NK-92 treated with Interleukin-12 subunit alpha and Interleukin-12 subunit beta, amount 100 ng/mL, for 24 hours (cell line): Measurements from ENCODE around the gene LPP.
"Not testable (repeated sequence)": the region's sequence is repeated elsewhere in the genome, so short reads cannot be mapped to it uniquely, and the experiment has no call there.

ENCODE experiments used
- DNase-seq: peaks from one replicate; lab custom pipeline; 2025; lab: John Stamatoyannopoulos, UW

Gene LPP

DNA sequence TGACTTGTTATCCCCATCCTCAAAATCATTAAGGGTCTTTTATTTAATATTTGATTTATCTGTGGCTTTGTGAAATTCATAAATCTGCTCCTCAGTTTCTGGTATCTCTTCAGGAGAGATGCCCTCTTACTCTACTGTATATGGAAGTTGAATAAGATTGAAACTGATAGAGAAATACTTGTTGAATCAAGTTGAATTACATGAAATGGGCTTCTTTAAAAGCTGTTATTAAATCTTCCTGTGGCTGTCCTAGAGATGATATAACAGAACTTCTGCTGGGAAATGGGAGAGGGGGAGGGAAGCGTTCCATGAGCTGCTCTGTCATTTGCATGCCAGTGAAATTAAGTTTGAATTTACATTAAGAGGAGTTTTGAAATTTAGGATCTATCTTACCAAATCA, 523.4 kb downstream of the LPP start:
- DNase-seq, result no peak

DNA sequence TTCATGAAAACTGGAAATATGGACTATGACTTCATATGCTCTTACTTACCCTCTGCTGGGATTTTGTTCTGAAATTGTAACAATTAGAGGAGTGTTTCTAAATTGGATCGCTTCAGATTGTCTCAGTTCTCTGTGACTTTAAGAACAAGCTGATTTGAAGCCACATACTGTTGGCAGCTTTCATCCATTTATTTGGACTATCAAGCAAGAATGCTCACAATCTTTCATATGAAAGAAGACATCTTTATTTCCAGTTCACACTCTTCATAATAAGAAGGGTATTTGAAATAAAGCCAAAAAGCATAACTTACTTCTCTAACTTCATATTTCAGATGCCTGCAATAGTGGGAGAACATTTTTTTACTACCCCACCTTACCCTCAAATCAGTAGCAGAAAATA, 526.2 kb downstream of the LPP start:
- no peak for DNase-seq

DNA sequence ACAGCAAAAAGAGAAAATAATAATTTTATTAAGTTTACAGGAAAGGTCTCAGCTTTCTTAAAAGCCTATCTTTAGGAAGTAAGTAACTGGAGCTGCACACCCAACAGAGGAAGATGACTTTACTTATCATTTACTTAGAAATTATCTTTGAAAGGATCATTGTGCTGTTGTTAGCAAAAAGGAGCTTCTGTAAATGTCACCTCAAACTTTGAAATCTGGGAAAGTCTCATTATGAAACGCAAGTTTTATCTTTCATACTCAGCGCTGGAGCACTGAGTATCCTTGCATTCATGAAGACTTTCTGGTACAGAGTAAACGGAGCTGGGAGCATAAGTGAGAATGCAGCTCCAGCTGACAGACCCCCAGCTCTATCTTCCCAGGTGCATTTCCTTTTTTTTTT, 526.6 kb downstream of the LPP start:
- DNase-seq, result no peak

DNA sequence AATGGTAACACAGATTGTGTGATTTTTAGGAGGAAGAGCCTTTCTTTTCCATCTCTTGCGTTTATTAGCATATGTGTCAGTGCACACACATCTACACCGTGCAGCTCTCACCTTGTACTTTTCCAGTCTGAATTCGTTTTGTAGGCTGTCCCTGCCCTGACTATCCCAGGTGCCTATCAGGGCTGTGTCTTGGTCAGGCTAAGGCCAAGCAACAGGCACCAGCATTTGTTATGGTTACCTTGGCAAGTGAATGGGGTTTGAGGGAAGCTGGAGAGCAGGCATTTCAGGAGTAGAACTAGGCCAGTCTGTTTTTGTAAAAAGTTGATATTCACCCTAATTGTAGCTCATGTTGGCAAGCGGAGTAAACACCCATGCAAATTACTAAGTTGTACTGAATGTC, 528.4 kb downstream of the LPP start:
- DNase-seq, result no peak

DNA sequence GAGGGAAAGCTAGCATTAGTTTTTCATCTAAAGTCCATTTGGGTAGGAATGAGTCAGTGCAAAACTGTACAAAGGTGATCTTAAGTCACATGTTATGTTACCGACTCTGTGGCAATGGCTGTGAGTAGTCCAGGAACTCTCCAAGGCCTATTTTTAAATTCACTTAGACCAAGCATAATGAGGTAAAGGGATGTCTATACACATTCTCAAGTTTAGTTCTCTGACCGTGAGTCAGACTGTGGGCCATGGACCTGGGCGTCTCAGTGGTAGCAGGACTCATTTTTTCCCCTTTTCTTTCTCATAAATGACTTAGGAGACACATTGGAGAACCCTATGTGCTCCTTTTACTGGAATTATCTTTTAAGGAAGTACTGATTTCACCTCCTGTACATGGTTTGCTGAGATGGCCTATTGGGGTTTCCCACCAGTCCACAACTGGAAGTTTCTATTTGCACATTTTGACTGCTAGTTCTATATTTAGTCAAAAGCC, 529.1 kb downstream of the LPP start:
- no peak for DNase-seq

DNA sequence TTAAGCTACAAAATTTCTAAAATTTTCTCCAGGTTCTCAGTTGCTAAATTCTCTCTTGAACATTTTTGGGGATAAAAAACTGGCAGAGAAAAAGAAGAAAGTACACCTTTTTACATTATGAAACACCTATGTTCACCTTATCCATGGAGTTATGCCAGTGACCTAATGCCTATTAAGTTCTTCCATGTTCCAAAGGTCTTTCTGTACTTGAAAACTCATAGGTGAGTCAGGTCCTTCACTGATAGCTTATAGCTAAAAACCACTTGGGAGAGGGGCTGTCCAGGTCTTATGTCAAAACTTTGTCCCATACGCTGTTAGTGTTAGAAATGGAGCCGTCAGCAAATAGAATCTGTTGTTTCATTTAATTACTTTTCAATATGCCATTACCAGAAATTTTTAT, 530.3 kb downstream of the LPP start:
- no peak for DNase-seq

DNA sequence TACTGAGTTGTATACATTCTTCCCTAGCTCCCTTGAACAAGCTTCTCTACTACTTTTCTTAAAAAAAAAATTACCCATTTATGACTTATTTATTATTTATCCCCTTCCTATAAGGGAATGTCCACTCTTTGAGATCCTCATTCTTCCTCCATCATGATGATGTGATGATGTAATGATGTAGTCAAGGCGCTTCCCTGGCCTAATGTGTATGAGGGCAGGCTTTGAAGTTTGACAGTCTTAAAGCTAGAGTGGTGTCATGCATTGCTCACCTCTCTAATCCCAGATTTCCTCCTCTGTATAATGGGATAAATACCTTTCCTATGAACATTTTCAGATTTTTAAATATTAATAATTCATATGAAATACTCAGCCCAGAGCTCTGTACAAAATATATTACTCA, 531.8 kb downstream of the LPP start:
- no peak for DNase-seq

DNA sequence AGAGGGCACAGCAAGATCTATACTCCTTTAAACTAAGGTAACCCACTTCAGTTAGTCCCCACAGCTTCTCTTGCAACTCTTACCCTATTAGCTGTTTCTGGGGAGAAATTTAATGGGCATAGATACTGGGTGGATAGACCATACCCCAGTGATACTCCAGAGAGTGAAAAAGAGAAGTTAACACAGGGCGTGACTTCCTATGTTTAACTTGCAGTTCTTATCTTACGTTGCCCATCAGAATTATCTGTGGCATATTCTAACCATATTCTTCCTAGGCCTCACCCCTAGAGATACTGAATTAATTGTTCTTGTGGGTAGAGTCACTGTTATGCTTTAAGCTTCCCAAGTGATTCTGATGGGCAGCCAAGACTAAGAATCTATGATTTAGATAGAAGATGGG, 532.4 kb downstream of the LPP start:
- no peak for DNase-seq

DNA sequence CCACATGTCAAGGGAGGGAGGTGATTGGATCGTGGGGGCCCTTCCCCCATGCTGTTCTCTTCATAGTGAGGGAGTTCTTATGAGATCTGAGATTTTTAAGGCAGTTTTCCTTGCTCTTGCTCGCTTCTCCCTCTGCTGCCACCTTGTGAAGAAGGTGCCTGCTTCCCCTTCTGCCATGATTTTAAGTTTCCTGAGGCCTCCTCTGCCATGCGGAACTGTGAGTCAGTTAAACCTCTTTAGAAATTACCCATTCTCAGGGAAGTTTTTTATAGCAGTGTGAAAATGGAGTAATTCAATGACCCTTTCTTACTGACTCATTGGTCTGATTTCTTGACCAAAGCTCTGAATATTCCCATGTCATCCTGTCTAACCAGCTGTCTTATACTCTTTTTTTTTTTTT, 533.4 kb downstream of the LPP start:
- no peak for DNase-seq

DNA sequence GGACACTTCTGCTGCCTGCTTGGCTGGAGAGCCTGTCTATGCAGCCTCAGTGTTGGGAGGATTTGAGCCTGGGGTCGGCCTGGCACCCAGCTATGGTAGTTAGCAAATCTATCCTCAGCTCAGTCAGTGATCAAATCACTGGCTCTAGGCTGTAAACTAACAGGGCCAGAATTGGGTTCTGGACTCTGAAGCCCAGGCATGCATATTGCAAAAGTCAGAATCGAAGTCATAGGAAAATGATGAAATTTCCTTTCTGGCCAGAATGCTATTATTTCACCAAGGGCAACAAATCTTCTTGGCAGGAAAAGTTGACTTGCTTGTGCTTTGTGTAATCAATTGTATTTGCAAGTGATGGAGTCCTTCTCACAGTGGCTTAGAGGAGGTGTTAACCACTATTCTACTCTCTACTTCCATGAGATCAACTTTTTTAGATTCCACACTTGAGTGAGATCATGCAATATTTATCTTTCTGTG, 535.2 kb downstream of the LPP start:
- no peak for DNase-seq

DNA sequence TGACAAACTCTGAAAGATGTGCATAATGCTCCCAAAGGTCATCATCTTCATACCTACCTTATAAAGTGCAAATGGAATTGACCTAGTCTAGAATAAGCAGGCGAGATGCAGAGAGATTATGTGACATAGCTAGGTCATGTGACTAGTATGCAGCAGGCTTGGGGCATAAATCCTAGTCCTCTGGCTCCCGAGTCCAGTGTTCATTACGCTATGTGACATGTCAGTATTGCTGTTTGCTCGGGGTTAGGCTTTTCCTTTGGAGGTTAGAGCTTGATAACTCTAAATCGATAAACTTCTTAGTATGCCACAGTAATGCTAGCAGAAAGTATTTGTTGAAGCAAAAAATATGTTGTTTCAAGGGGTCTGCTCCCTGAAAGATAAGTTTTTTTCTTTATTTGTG, 536.1 kb downstream of the LPP start:
- no peak for DNase-seq

DNA sequence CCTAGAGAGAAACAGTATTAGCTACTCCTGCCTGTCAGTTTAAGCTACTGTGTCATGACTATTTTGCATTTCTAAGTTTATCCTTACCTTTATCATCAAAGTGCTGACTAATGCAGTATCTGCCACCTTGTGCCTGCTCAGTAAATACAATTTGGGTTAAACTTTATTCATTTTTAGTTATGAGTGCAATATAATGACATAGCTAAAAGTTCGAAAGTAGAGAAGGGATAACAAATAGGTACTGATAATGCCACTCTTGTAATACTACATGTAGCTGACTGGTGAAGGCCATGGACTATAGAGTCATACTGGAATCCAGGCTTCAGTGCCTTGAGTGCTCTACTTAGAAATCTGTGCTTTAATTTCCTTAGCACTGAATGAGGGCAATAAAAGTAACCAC, 537.0 kb downstream of the LPP start:
- DNase-seq, result no peak

DNA sequence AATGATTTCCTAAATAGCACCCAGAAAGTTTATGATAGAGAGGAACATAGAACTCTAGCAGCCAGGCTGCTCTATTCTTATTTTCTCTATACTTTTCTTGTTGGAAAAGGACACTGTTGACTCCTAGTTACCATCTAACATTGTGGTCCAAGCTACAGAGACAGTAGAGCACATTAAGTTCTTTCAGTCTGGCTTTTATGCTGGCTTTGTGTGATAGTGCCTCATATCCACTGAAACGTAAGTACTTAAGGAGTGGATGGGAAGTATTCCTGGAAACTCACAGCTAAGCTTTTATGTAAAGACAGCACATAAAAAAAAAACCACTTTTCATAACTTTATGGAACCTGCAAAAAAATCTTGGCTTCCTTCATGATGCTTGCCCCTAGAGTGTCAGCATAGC, 537.7 kb downstream of the LPP start:
- no peak for DNase-seq

DNA sequence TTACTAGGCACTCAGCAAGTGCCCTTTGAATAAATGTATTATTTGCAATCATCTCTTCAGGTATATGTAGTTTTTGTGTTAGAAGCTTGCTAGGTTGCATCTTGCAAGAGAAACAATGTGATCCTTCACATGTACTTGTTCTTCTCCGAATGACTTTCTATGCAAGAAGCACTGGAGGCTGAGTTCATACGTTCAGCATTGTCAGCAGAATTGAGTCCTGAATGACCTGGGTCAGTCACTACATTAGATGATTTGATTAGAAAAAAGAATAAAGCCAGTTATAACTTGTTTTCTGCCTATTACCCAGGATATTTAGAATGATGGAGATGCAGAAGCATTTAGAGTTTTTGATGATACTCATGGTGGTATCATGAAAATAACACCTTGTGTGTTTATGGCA, 538.7 kb downstream of the LPP start:
- no peak for DNase-seq

DNA sequence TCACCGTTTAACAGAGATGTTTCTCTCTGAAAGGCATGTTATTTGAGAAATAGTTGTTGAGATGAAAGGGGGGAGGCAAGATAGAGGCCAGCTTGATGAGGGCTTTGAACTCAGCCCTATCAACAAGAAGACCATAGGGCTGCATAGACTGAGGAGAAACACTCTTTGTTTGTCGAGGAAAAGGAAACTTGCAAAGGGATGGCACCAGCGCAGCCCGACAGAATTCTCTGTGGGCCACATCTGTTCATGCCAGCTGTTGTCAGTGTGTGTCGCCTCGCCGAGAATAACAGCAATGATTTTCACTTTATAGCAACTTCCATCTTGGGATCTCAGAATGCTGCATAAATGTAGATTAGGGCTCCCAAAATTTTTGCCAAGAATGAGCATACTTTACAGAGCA, 539.5 kb downstream of the LPP start:
- no peak for DNase-seq

DNA sequence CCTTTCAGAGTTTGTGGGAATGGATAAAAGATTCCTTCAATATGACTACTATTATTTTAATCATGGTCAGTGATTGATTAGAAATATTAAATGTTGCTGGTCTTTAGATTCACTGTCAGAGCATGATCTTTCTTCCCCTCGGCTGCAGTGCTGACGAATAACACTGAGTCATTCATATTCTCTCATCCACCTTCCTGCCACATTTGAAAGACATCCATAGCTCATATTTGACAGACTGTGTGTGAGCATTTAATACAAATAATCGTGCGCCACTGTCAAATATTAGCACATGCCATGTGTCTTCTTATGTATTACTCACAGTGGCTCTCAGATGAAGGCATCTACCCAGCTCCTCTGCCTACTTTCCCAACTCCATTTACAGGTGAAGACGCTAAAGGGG, 541.3 kb downstream of the LPP start:
- no peak for DNase-seq

DNA sequence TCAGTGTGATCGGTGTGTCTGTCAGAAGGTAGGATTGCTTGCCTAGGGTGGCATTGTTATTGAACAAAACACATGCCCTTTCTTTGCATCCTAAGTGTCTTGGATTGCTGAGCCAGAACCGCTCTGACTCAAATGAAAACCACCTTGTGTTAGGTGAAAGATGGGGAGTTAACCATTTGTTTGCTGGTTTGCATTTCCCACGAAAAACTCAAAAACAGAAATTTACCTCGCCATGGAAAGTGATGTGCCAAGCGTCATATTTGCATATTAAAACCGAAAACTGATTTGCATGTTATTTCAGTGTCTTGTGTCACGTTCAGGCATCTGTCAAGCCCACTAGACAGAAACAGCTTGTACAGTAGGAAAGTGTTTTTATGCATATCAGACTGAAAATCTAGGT, 543.2 kb downstream of the LPP start:
- no peak for DNase-seq

DNA sequence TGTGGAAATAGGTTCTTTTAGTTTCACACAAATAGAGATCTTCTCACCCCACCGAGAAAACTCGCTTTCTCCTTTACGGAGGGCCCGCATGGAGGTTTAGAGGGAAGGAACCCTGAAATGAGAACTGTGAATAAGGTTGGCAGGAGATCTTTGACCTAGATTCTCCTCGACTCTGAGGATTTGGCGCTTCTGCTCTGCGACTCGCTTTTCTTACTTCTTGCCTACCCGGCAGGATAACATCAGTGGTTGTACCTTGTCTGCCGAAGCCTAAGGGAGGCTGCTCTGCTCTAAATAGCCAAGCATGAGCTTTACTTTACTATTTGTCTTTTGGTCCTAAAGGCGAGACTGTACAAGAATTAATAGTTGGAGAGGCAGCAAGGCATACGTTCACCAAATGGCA, 544.5 kb downstream of the LPP start:
- no peak for DNase-seq

DNA sequence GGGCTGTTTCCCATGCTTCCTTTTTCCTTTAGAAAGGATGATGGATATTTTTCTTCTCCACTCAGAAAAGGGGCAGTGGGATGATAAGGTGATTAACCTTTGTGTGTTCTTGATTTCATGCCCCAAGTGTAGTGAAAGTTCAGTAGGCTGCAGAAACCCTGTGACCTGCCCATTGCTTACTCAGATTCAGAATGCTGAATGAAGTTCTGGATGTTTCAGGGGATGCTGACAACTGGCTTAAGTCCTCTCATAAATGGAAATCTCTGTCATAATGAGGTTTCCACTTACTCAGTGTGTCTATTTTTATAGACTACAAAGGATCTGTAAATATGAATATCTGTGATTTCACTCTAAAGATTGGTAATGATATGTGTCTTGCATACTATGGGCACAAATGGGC, 546.5 kb downstream of the LPP start:
- no peak for DNase-seq

DNA sequence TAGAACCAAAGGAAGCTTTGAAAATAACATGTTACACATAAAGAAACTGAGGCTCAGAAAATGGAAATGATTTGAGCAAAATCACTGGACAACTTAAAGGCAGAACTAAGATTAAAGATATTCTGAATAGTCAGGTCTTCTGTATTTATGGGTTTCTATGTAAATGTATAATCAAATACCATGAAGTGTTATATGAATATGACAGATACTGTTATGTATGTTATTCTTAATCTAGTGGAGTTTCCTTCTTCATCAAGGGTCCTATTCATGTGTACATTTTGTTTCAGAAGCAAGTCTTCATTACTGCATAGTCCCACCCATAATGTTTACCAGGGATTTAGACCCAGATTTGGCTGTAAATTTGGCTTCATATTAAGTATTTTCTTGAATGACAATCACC, 547.0 kb downstream of the LPP start:
- no peak for DNase-seq

DNA sequence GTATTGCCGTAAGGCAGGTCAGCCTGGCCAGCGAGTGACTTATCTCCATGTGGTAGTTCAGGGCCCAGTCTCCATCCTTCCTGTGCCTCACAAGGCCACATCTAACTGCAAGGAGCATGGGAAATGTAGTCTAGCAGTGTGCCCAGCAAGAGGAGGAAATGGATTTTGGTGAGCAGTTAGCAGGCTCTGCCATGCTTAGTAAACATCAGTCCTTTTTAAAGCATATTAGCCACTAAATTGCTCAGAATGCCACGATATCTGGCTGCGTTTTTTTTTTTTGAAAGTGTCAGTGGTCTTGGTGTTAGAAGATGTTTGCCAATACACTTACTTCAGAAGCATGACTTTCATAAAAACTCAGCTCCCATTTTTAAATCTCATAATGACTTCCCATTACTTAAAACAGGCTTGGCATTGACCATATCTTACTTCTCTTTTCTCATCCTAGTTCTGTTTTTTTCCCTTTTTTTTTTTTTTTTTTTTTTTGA, 547.6 kb downstream of the LPP start:
- DNase-seq, result no peak

DNA sequence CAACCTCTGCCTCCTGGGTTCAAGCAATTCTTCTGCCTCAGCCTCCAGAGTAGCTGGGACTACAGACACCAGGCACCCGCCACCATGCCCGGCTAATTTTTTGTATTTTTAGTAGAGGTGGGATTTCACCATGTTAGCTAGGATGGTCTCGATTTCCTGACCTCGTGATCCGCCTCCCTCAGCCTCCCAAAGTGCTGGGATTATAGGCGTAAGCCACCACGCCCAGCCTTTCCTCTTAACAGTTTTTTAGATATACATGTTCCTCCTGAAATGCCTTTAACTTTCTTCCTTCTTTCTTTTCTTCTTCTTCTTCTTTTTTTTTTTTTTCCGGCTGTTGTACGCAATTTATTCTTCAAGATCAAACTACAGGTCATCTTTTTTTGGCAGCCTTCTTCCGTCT, 548.1 kb downstream of the LPP start:
- DNase-seq, result not testable (repeated sequence)

DNA sequence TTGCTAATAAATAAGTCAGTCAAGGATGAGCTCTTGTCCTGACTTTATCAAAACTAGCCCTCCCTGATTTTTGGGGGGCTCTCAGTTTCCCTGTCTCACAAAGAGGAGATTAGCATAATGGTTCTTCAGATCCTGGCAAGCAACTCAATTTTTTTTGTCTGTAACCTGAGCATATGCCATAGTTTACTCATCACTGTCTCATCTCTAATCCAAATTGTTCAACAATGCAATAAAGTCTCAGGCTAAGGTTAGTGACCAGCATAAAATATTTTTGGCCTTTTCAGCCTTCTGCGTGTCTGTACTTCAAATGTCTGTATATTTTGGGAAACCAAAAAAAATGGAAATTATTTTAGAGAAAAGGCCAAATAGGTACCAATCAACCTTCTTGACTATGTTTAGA, 552.2 kb downstream of the LPP start:
- no peak for DNase-seq

DNA sequence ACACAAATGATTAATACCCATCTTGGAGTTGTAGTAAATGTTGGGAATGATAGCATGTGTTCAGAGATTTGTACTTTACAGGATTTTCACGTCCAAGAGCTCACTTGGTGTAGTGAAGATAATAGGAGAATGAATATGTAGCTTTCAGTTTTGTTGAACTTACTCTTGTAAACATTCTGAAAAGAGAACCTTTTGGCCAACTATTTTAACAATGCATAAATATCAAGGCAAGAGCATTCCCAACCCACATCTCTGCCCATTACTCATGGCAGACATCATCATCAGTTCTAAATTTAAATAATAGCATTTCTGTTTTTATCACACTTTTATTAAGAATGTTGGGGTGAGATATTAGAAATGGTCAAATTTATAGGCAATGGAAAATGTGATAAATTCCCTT, 552.6 kb downstream of the LPP start:
- no peak for DNase-seq
